ENCODE measurements around the gene BRWD1. TPM values are rescaled to one million over a fixed set of nuclear protein-coding genes. Genes with fewer than 3 reads are reported as not detected.

BRWD1 gene
- total RNA-seq, 4 donors from 2014 or later: 41.7 to 69.0 (median 47.1) TPM

GRCh38 chr21:39313042-39313570, 326 bp downstream of the BRWD1 start:
- DNase-seq (ENCODE audit: low spot score) (no peak), ATAC-seq (ENCODE audit: low FRiP score) (peak; percentile 11)
- TF ChIP-seq CTCF (IDR thresholded peaks at IDR 0.05): no peak

- DNase-seq (ENCODE audit: low spot score) (peak; percentile 86), ATAC-seq (ENCODE audit: low FRiP score) (peak; percentile 90)
- no peak for TF ChIP-seq CTCF (IDR thresholded peaks at IDR 0.05)
Measured at GRCh38 chr21:39312112-39313041, 1.1 kb downstream of the BRWD1 start.

- no peak for ATAC-seq (ENCODE audit: low FRiP score)
- TF ChIP-seq CTCF (IDR thresholded peaks at IDR 0.05): no peak
Measured at GRCh38 chr21:39311164-39311563, 2.3 kb downstream of the BRWD1 start.

DNA sequence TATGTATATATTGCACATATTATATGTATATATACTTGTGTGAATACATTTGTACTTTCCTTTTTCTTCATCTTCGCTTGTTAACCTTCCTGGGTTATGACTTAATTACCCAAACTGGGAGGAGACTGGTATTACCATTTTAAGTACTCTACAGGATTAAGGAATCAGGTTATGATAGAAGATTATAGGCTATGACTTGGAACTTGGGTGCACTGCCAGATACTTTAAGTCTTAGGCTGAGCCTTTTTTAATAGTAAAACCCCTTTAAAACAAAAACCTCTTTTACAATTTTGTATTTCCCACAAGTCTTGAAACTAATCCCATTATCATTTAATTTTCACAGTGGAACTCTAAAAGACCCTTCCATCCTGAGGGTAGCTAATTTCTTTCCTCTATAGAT, 6.0 kb downstream of the BRWD1 start:
- TF ChIP-seq CTCF (IDR thresholded peaks at IDR 0.05): no peak
- no peak for DNase-seq (ENCODE audit: low spot score)
- no peak for ATAC-seq (ENCODE audit: low FRiP score)

More at GRCh38 chr21:39311164-39311563, 2.3 kb downstream of the BRWD1 start:
- no peak for DNase-seq (ENCODE audit: low spot score)

DNA sequence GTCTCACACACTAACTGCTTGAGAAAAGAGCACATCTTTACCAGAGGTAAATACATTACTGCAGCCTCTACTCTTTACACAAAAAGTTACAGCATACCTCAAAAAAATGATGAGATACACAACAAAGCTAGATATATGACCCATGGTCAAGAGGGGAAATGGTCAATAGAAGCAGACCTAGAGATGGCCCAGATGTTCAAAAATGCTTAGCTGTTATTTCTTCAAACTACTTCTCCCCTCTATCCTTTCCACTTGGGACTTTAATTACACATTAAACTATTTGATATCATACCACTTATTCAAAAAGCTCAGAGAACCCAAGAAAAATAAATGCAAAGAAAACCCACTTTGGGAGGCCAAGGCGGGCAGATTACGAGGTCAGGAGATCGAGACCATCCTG, 12.8 kb downstream of the BRWD1 start:
- no peak for DNase-seq (ENCODE audit: low spot score)
- TF ChIP-seq CTCF (IDR thresholded peaks at IDR 0.05): no peak
- ATAC-seq (ENCODE audit: low FRiP score): no peak

DNA sequence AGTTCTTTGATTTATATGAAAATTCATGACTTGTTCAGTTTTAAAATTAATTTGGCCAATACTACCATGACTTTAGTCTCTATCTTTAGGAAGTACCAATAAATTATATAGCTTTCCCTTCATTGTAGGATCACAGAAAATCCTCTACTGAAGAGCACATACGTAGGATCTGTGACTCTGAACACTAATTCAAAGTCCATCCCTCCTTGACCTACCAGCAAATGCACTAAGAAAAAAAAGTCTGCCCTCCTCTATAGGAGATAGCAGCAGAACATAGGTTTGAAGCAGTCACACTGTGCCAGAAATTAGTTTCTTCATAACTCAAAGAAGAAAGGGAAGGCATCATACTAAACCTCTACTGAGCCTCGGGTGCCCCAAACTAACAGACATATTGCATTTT, 16.5 kb downstream of the BRWD1 start:
- ATAC-seq (ENCODE audit: low FRiP score) (no peak), DNase-seq (ENCODE audit: low spot score) (no peak)
- no peak for TF ChIP-seq CTCF (IDR thresholded peaks at IDR 0.05)

DNA sequence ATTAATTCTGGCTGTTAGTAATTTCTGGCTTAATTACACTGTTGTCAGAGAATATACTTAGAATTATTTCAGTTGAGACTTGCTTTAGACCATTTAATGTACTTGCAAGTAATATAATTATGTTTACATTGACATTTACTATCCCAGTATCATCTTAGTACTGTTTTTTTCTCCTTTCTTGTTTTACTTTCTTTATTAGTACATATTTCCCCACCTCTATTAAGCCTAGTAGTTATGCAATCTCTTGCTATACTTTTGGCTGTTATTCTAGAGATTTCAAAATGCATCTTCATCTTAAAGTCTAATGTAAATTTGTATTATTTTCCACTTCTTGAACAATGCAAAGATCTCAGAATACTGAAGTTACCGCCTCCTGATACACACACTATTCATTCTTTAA, 24.4 kb downstream of the BRWD1 start:
- TF ChIP-seq CTCF (IDR thresholded peaks at IDR 0.05): no peak
- ATAC-seq (ENCODE audit: low FRiP score) (no peak), DNase-seq (ENCODE audit: low spot score) (no peak)

All from omental fat pad (tissue), 4 donors.